HUES48 (cell line): ENCODE measurements around the gene ANGEL1.

ENCODE experiments used
- H3K27ac ChIP-seq: one replicate; pipeline ENCODE4 v1.7.0; 2013; ENCODE audit warnings: low read depth, low read length, inconsistent platforms
- H3K27me3 ChIP-seq: 2 replicates; pipeline ENCODE4 v1.6.1; 2013; ENCODE audit warnings: mild to moderate bottlenecking, low read length; ENCODE audit not compliant: control insufficient read depth, insufficient read depth
- H3K36me3 ChIP-seq: 2 replicates; pipeline ENCODE4 v1.6.1; 2013; ENCODE audit warnings: low read length; ENCODE audit not compliant: control insufficient read depth, insufficient read depth
- H3K4me1 ChIP-seq: 2 replicates; pipeline ENCODE4 v1.6.1; 2013; ENCODE audit warnings: mild to moderate bottlenecking, low read length; ENCODE audit not compliant: control insufficient read depth, insufficient read depth
- H3K4me3 ChIP-seq: 2 replicates; pipeline ENCODE4 v1.5.1; 2013; ENCODE audit warnings: mild to moderate bottlenecking, low read depth, low read length
- H3K9ac ChIP-seq: 2 replicates; pipeline ENCODE4 v1.6.1; 2013; ENCODE audit warnings: mild to moderate bottlenecking, low read depth, low read length, moderate library complexity
- H3K9me3 ChIP-seq: 2 replicates; pipeline ENCODE4 v1.6.1; 2013; ENCODE audit warnings: low read length; ENCODE audit not compliant: control insufficient read depth, insufficient read depth

Gene ANGEL1

DNA sequence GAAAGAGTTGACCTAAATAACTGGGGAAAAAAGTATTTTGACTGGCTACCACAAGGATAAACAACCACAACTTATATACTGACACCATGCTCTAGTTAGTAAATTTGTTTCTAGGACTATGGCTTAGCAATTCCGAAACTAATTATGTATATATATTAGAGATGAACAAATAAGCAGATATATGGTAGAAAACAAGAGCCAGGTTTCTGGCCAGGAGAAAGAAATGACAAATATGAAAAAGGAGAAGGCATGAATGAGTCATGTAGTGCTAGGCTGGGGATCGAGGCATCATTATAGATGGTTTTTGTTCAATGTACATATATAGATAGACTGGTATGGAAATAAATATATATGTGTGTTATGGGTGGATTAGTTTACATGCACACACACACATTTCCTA, 8.0 kb upstream of the ANGEL1 start:
- Histone ChIP-seq H3K4me3 (no peak overlapping the region), H3K9ac (no peak overlapping the region), H3K27ac (no peak overlapping the region), H3K36me3 (no peaks in the 10 kb centered on the region), H3K9me3 (peaks cover 4% of the 10 kb centered on the region; the same call in 1 of the 2 replicates), H3K4me1 (no peaks in the 10 kb centered on the region), H3K27me3 (no peaks in the 10 kb centered on the region)

DNA sequence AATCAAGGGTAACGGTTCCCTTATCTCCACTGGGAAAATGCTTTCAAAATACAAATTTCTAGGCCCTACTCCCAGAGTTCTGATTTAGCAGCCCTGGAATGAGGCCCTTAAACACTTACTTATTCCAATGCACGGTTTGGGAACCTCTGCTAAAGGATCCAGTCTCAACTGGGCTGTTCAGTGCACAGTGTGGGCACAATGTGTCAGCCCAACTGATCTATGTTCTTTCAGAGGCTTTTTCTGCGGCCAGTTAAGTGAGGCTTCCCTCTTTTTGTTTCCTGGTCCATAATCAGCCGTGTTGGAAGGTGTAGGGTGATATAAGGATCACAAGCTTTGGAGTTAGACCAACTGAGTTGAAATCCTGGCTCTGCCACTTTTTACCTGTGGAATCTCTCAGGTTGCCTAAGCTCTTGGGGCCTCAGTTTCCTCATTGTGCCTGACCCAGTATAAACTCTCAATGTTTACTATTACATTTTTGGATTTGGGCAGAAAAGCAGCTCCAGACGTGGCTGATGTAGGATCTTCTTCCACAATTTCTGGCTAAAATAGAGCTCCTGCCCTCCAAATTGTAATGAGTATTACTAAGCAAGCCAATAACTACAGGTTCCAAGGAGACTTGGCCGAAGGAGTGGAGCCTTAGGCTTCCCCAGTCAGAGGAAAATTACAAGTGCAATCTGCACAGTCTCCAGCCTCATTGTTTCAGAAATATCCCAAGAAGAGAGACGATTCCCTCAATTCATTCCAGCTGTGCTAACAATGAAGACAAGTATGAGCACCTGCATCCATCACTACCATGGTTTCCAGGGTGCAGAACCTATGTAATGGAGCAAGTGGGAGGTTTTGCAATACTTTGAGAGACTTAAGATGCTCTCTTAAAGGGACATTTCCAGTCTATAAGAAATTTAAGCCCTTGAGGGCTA, 2.3 kb upstream of the ANGEL1 start:
- H3K4me1 ChIP-seq: peaks cover 8% of the 10 kb centered on the region
- no peak overlapping the region for H3K4me3 ChIP-seq
- no peak overlapping the region for H3K27ac ChIP-seq
- no peak overlapping the region for H3K9ac ChIP-seq
- no peaks in the 10 kb centered on the region for H3K9me3 ChIP-seq
- no peaks in the 10 kb centered on the region for H3K36me3 ChIP-seq
- H3K27me3 ChIP-seq: no peaks in the 10 kb centered on the region

DNA sequence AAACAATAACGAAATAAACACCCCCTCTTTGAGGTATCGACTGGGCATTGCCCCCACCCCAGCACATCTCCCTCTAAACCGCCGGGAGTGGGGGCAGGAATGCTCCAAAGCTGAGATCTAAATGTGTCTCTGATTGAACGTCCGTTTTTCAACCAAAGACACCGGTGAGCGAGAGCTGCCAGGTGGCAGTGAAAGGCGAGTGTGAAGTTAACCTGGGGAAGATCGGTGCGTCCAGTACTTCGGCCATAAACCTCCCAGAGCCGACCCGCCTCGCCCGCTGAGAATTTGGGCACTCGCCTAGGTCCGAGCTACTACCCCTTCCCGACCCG, 625 bp downstream of the ANGEL1 start:
- Histone ChIP-seq H3K9ac (peak overlapping the region; percentile 83), H3K4me3 (peak overlapping the region; percentile 85), H3K27me3 (no peaks in the 10 kb centered on the region), H3K27ac (peak overlapping the region; percentile 77), H3K9me3 (no peaks in the 10 kb centered on the region), H3K36me3 (peaks cover 23% of the 10 kb centered on the region), H3K4me1 (peaks cover 8% of the 10 kb centered on the region)

DNA sequence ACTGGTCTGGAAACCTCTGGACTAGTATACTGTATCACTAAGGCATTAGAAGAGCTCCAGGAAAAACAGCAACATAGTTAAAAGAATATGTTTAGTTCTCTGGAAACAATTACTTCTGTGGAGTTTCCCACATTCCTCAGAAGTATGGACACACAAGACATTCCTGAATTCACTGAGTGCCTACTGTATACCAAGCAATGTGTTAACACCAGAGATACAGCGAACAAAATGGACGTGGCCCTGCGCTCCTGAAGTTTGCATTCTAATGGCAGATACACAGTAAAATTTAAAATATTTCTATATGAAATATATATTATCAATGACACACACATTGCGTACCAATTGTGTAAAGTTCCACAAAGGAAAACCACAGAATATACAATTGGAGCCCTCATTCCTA, 1.1 kb downstream of the ANGEL1 start:
- no peak overlapping the region for H3K9ac ChIP-seq
- H3K4me1 ChIP-seq: peaks cover 8% of the 10 kb centered on the region
- H3K4me3 ChIP-seq: peak overlapping the region; percentile 85
- H3K27ac ChIP-seq: no peak overlapping the region
- H3K36me3 ChIP-seq: peaks cover 28% of the 10 kb centered on the region
- no peaks in the 10 kb centered on the region for H3K9me3 ChIP-seq
- no peaks in the 10 kb centered on the region for H3K27me3 ChIP-seq

DNA sequence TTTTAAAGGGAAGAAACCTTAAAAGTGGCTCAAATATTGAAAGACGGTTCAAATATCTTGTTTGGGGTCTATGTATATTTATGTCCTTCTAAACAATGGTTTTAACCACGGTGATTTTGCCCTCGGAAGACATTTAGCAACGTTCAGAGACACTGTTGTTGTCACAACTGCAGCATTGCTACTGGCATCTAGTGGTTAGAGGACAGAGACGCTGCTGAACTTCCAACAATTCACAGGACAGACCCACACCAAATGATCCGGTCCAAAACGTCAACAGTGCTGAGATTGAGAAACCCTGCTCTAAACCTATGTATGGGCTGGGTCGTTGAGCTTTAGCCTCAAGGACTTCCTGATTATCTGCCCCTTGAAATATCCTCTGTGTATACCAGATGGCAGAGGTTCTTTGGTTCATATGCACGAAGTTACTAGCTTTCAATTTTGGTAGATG, 1.7 kb downstream of the ANGEL1 start:
- Histone ChIP-seq H3K4me3 (peak overlapping the region; percentile 85), H3K36me3 (peaks cover 34% of the 10 kb centered on the region), H3K9ac (no peak overlapping the region), H3K27me3 (no peaks in the 10 kb centered on the region), H3K9me3 (no peaks in the 10 kb centered on the region), H3K4me1 (peaks cover 8% of the 10 kb centered on the region), H3K27ac (no peak overlapping the region)

DNA sequence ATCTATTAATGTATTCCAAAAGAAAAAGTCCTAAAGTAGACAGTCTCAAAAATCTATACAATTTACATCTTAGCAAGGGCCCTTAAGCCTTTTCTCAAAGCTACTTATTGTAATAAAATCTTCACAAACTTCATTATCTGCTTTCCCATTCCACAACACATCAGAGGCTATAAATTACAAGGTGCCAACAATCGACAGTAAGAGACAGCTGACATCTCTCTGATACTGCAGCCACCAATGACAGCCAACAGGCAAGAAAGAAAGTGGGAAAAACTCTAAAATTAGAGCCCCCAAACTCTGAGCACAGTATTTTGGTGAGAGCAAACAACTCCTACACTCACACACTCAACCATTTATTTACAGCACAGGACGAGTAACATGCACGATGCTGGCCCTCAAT, 2.2 kb downstream of the ANGEL1 start:
- peaks cover 39% of the 10 kb centered on the region for H3K36me3 ChIP-seq
- H3K27ac ChIP-seq: no peak overlapping the region
- H3K4me3 ChIP-seq: no peak overlapping the region
- H3K4me1 ChIP-seq: peaks cover 8% of the 10 kb centered on the region
- no peaks in the 10 kb centered on the region for H3K9me3 ChIP-seq
- no peak overlapping the region for H3K9ac ChIP-seq
- no peaks in the 10 kb centered on the region for H3K27me3 ChIP-seq

DNA sequence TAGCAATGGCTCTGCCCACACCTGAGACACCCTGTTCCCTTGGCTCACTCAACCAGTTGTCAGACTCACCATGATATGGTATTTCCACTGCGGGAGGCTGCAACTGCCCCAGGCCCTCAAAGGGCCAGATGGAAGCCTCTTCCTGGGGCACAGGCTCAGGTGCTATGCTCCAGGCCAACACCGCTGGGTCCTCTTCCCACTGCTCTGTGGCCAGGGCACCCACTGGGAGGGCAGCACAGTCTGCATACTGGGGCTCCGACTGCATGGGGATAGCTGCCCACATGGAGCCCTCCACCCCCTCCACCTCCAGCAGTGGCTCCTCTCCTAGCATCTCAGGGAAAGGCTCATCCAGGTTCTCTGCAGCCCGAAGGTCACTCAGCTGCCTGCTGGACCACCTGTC, 3.7 kb downstream of the ANGEL1 start:
- Histone ChIP-seq H3K4me3 (no peak overlapping the region), H3K27ac (no peak overlapping the region), H3K36me3 (peaks cover 51% of the 10 kb centered on the region), H3K27me3 (no peaks in the 10 kb centered on the region), H3K4me1 (peaks cover 8% of the 10 kb centered on the region), H3K9me3 (no peaks in the 10 kb centered on the region), H3K9ac (no peak overlapping the region)

DNA sequence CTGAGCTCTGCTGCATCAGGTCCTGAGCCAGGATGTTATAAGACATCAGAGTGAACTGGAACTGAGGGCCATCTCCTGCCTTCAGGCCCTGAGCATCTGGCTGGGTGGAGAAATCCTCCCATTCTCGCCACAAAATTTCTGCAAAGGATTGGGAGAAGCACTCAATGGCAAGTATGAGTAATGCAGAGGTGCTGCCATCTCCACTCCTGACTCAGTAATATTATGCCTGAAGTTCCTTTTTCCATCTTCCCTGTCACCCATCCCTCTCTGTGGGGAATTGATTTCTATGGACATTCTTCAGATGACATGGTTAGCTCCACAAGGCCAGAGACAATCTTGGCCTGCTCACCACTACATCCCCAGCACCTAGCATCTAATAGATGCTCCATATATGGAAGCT, 4.7 kb downstream of the ANGEL1 start:
- Histone ChIP-seq H3K4me1 (peaks cover 6% of the 10 kb centered on the region), H3K9me3 (no peaks in the 10 kb centered on the region), H3K4me3 (no peak overlapping the region), H3K9ac (no peak overlapping the region), H3K27me3 (no peaks in the 10 kb centered on the region), H3K36me3 (peaks cover 61% of the 10 kb centered on the region), H3K27ac (no peak overlapping the region)

DNA sequence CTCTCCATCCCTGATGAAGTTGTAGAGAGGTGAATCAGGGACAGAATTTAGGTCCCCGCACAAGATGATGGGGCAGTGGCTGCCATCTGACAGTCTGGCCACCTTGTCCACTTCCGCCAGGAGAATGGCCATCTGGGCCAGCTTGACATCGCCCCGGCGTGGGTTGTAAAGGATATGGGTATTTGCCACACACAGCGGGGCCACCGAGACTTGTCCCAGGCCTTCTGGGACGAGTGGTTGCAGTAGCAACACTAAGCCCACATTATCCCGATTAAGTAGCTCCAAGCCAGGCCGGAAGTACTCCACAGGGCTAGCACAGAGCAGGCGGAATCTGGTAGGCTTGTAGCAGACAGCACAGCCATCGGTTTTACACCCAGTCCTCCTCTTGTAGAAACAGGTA, 6.2 kb downstream of the ANGEL1 start:
- Histone ChIP-seq H3K9ac (no peak overlapping the region), H3K9me3 (no peaks in the 10 kb centered on the region), H3K36me3 (peaks cover 75% of the 10 kb centered on the region), H3K4me1 (0 out of 2 replicates have a peak, but pooled peaks cover 3% of the 10 kb centered on the region), H3K27ac (no peak overlapping the region), H3K4me3 (no peak overlapping the region), H3K27me3 (no peaks in the 10 kb centered on the region)

DNA sequence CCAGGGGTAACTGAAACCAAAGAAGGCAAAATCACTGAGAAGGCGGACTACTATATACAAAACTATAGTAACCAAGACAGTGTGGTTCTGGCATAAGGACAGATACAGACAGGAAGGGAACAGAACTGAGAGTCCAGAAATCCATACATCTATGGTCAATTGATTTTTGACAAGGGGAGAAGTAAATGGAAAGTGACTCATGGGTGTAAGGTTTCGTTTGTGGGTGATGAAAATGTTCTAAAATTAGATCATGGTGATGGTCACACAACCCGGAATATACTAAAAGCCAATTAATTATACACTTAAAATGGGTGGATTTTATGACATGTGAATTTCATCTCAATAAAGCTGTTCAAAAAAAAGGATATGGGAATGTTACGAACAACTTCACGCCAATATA, 18.7 kb downstream of the ANGEL1 start:
- Histone ChIP-seq H3K4me1 (no peaks in the 10 kb centered on the region), H3K27ac (no peak overlapping the region), H3K4me3 (no peak overlapping the region), H3K9me3 (no peaks in the 10 kb centered on the region), H3K9ac (no peak overlapping the region), H3K36me3 (peaks cover 66% of the 10 kb centered on the region), H3K27me3 (no peaks in the 10 kb centered on the region)

DNA sequence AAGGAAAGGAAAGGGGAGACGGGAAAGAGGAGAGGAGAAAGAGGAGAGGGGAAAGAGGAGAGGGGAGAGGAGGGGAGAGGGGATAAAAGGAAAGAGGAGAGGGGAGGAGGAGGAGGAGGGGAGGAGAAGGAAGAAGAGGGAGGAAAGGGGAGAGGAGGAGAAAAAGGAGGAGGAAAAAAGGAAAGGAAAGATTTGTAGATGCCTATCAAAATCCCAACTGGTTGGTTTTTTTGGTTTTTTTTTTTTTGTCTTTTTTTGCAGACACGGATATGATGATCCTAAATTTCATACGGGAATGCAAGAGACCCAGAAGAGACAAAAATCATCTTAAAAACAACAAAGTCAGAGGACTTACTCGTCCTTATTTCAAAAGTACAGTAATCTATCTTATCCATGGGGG, 19.4 kb downstream of the ANGEL1 start:
- Histone ChIP-seq H3K9me3 (no peaks in the 10 kb centered on the region), H3K9ac (no peak overlapping the region), H3K4me1 (no peaks in the 10 kb centered on the region), H3K27ac (no peak overlapping the region), H3K4me3 (no peak overlapping the region), H3K27me3 (no peaks in the 10 kb centered on the region), H3K36me3 (peaks cover 66% of the 10 kb centered on the region)
